Fibroblast of lung (primary cell): ENCODE data around the gene LEKR1. TPM values are rescaled to one million over a fixed set of nuclear protein-coding genes. Genes with fewer than 3 reads are reported as not detected.

Source experiments
- DNase-seq, 2 donors: peaks; one replicate each; pipeline versions ENCODE4 v3.0.0 to v3.0.0-alpha.2; 2010; ENCODE audit warnings: low read depth in 2 of 2
- H2AFZ ChIP-seq: 2 replicates; pipeline ENCODE4 v1.5.1; 2012; ENCODE audit warnings: low read length, control low read depth, inconsistent platforms
- H3K27ac ChIP-seq: 2 replicates; pipeline ENCODE4 v1.5.1; 2011; ENCODE audit warnings: low read length, control low read depth; ENCODE audit not compliant: insufficient read depth
- H3K27me3 ChIP-seq: 2 replicates; pipeline ENCODE4 v1.5.1; 2011; ENCODE audit warnings: mild to moderate bottlenecking, low read length; ENCODE audit not compliant: control insufficient read depth, insufficient read depth
- H3K36me3 ChIP-seq: 2 replicates; pipeline ENCODE4 v1.5.1; 2011; ENCODE audit warnings: low read length; ENCODE audit not compliant: control insufficient read depth, insufficient read depth
- H3K4me1 ChIP-seq: 2 replicates; pipeline ENCODE4 v1.5.1; 2011; ENCODE audit warnings: low read length; ENCODE audit not compliant: control insufficient read depth, insufficient read depth; ENCODE audit errors: extremely low read depth
- H3K4me2 ChIP-seq: 2 replicates; pipeline ENCODE4 v1.5.1; 2011; ENCODE audit warnings: low read length, control low read depth; ENCODE audit not compliant: insufficient read depth; ENCODE audit errors: extremely low read depth
- H3K4me3 ChIP-seq, 4 experiments: fragments of 200-600 bp in 1 of 4; sonication (generic) in 1 of 4; replicated peaks in 1 of 4; 2 replicates each; pipeline ENCODE4 v1.5.1; 2011 to 2016; ENCODE audit warnings: low read length in 4 of 4, low read depth in 3 of 4, mild to moderate bottlenecking in 3 of 4, control low read depth in 2 of 4, inconsistent platforms in 1 of 4, mixed read lengths in 1 of 4; ENCODE audit not compliant: insufficient read depth in 1 of 4; ENCODE audit errors: control extremely low read depth in 1 of 4
- H3K79me2 ChIP-seq: 2 replicates; pipeline ENCODE4 v1.5.1; 2012; ENCODE audit warnings: mild to moderate bottlenecking, low read length, inconsistent platforms; ENCODE audit not compliant: control insufficient read depth, insufficient read depth
- H3K9ac ChIP-seq: 2 replicates; pipeline ENCODE4 v1.5.1; 2011; ENCODE audit warnings: mild to moderate bottlenecking, low read length, control low read depth; ENCODE audit not compliant: insufficient read depth
- H3K9me3 ChIP-seq: 2 replicates; pipeline ENCODE4 v1.5.1; 2012; ENCODE audit warnings: low read depth, low read length; ENCODE audit not compliant: control insufficient read depth, insufficient read depth
- H4K20me1 ChIP-seq: 2 replicates; pipeline ENCODE4 v1.5.1; 2011; ENCODE audit warnings: low read length; ENCODE audit not compliant: control insufficient read depth, insufficient read depth; ENCODE audit errors: extremely low read depth
- CTCF ChIP-seq, 2 donors: IDR thresholded peaks in 1 of 2; conservative IDR thresholded peaks in 1 of 2; 1 replicate in 1 of 2; 2 replicates in 1 of 2; pipeline ENCODE4 v1.5.1; 2011 to 2012; ENCODE audit warnings: low read length in 2 of 2, control low read depth in 1 of 2, inconsistent platforms in 1 of 2, low read depth in 1 of 2, mild to moderate bottlenecking in 1 of 2
- EZH2 ChIP-seq: IDR thresholded peaks from 2 replicates; pipeline ENCODE4 v1.5.1; 2012; ENCODE audit warnings: low read length, control low read depth, mild to moderate bottlenecking; ENCODE audit errors: missing control alignments
- polyA plus RNA-seq, 2 donors: library from polyadenylated mRNA; depleted of rRNA in 1 of 2; stranded (reverse) in 1 of 2; unstranded in 1 of 2; fragments of >200 nt; gene quantifications; 2 replicates each; pipeline ENCODE4 v1.2.1, GENCODE V29; 2011 to 2012; ENCODE audit warnings: missing spikeins in 1 of 2
- total RNA-seq: library from RNA; depleted of rRNA; stranded (reverse); fragments of >200 nt; gene quantifications from 2 replicates; pipeline ENCODE4 v1.2.1, GENCODE V29; 2014

The LEKR1 gene
- total and polyA plus RNA-seq, 2 donors (not counting 1 experiment from before 2014, with no cell fraction given) = 0.28 to 1.3 TPM

DNA sequence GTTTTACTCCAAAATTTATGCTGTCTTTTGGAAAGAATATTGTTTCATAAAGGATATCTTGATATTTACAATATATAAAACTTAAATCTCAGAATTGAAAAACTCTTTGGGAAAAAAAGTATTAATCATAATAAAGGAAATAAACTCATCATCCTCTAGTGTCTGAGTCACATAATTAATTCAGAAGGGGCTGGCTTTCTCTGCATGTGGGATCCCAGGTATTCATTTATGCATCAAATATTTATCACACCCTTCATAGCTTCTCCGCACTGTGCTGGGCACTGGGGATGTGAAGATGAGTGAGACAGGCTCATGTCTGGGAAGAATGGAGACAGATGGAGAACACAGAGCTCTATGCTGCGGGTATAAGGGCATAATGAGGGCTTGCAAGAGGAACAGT is 268.1 kb downstream of the LEKR1 start:
- Histone ChIP-seq H3K4me2 (no peak overlapping the region), H3K9me3 (no peaks in the 10 kb centered on the region), H3K9ac (no peak overlapping the region), H3K36me3 (no peaks in the 10 kb centered on the region), H3K4me3 (no peak overlapping the region), H3K27me3 (no peaks in the 10 kb centered on the region), H3K27ac (no peak overlapping the region), H3K4me1 (peaks cover 7% of the 10 kb centered on the region), H2AFZ (no peak overlapping the region), H4K20me1 (no peaks in the 10 kb centered on the region), H3K79me2 (no peaks in the 10 kb centered on the region)
- TF ChIP-seq EZH2 (no peak), CTCF (conservative IDR thresholded peaks at IDR 0.05 in 1 of 2, IDR thresholded peaks at IDR 0.05 in 1 of 2; ENCODE audit: low read depth in 1 of 2, low read length in 2 of 2) (no peak)
- no peak for DNase-seq

DNA sequence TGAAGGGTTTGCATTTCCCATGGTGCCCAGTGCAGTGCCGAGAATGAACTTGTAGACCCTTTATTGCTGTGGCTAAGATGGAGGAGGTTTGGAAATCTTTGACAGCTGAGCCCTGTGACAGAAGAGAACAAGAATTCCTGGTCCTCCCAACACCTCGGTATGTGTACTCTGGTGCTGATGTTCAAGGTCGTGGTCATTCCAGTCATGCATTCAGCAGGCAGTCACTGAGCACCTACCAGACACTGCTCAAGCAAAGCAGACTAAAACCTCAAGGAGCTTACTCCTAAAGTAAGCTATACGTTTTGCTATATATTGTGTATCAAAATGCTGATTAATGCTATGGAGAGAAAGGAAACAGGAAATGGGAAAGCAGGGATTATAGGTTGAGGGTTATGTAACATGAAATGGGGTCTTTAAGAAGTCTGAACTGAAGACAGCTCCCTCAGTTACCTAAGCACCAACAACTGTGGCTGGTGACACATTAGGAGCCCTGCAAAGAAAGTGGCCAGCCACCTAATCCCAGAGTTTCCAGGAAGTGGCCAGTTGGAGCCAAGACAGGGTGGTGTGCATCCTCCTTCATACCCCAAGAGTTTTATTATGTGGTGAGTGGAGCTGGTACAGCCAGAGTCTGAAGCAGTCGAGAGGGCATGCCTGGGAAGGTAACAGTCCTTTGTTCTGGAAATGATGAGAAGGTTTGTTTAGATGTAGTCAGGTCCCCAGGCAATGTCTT is 268.8 kb downstream of the LEKR1 start:
- Histone ChIP-seq H3K4me2 (no peak overlapping the region), H3K4me1 (peaks cover 6% of the 10 kb centered on the region)
- peak in 1 of 2 donors; percentile 64 for DNase-seq

More for the DNA sequence above, 268.8 kb downstream of the LEKR1 start:
- Histone ChIP-seq H2AFZ (no peak overlapping the region), H3K36me3 (no peaks in the 10 kb centered on the region), H3K27ac (no peak overlapping the region), H3K4me3 (no peak overlapping the region), H3K27me3 (no peaks in the 10 kb centered on the region), H4K20me1 (no peaks in the 10 kb centered on the region), H3K79me2 (no peaks in the 10 kb centered on the region), H3K9ac (no peak overlapping the region), H3K9me3 (no peaks in the 10 kb centered on the region)
- TF ChIP-seq EZH2 (no peak), CTCF (conservative IDR thresholded peaks at IDR 0.05 in 1 of 2, IDR thresholded peaks at IDR 0.05 in 1 of 2; ENCODE audit: low read depth in 1 of 2, low read length in 2 of 2) (no peak)

Other genes starting within 250 kb of the LEKR1 start
- gene TIPARP, start 151.8 kb upstream of the LEKR1 start, total RNA-seq = 15.9 and 22.1 TPM in 2 replicates
- gene TIPARP, start 151.8 kb upstream of the LEKR1 start, polyA plus RNA-seq = 8.6 and 11.8 TPM in 2 replicates